Calu3 (cell line): Measurements from ENCODE around the gene CRPPA. TPM values are rescaled to one million over a fixed set of nuclear protein-coding genes. Genes with fewer than 3 reads are reported as not detected.

Experiments used
- BruUV-seq: library from RNA; stranded (reverse); fragments of 400-500 nt; replicated peaks from 2 replicates; lab custom pipeline; 2021; lab: Mats Ljungman, UMichigan
- CTCF ChIA-PET: fragments of 300-600 bp; sonication (Branson Sonifier 250); formaldehyde crosslinking; loops from one replicate; lab custom pipeline; 2022; ENCODE audit warnings: antibody characterized with exemption; lab: Charles Lee
- DNase-seq: peaks from one replicate; pipeline ENCODE4 v3.0.0; 2022
- H3K27ac Mint-ChIP-seq: one replicate; pipeline ENCODE4 v1.8.0; 2022; ENCODE audit warnings: mixed read lengths; ENCODE audit not compliant: unreplicated experiment
- H3K27me3 Mint-ChIP-seq: one replicate; pipeline ENCODE4 v1.8.0; 2022; ENCODE audit warnings: mixed read lengths; ENCODE audit not compliant: unreplicated experiment
- H3K36me3 Mint-ChIP-seq: one replicate; pipeline ENCODE4 v1.8.0; 2022; ENCODE audit warnings: mild to moderate bottlenecking, moderate library complexity, mixed read lengths; ENCODE audit not compliant: insufficient read depth, unreplicated experiment
- H3K4me1 Mint-ChIP-seq: one replicate; pipeline ENCODE4 v1.8.0; 2022; ENCODE audit warnings: mild to moderate bottlenecking, low read depth, mixed read lengths; ENCODE audit not compliant: unreplicated experiment
- H3K4me3 Mint-ChIP-seq: one replicate; pipeline ENCODE4 v1.8.0; 2022; ENCODE audit warnings: mild to moderate bottlenecking, low read depth, moderate library complexity, mixed read lengths; ENCODE audit not compliant: unreplicated experiment
- H3K9me3 Mint-ChIP-seq: one replicate; pipeline ENCODE4 v1.8.0; 2022; ENCODE audit warnings: low read depth, mixed read lengths; ENCODE audit not compliant: unreplicated experiment
- intact Hi-C: fragments of 100-400 bp; cut with micrococcal nuclease; formaldehyde crosslinking; loops from one replicate; pipeline ENCODE4 v1.10.0; 2022; ENCODE audit not compliant: unreplicated experiment
- total RNA-seq: library from RNA; stranded (reverse); gene quantifications from 2 replicates; pipeline ENCODE4 v1.2.3, GENCODE V29; 2022
- TF ChIP-seq, protein P1 (sequence below): fragments of 200-600 bp; IDR thresholded peaks from one replicate; pipeline ENCODE4 v1.8.0; 2022; ENCODE audit warnings: antibody characterized with exemption; ENCODE audit not compliant: unreplicated experiment

The CRPPA gene
- total RNA-seq, 1 experiment from 2014 or later, result 7.5 TPM

DNA sequence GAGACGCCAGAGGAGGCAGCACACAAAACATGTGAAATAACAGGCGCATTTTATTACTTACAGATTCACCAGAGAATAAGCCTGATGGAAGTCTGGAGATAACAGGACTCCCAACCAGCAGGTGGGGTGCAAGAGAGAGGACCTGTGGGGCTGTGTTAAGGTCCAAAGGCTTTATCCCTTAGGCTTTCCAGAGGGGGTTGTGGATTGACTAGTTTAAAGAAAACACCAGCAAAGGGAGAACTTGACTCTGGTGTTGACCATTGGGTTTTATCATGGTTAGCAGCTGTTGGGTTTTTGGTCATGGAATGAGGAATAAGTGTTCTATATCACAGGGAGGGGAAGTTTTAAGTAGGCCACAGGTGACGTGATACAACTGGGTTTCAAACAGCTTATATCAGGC, 1.6 kb upstream of the CRPPA start:
- H3K36me3 Mint-ChIP-seq, result peaks cover 29% of the 10 kb centered on the region
- DNase-seq, result no peak
- peaks cover 49% of the 10 kb centered on the region for H3K4me1 Mint-ChIP-seq
- TF ChIP-seq, protein P1, sequence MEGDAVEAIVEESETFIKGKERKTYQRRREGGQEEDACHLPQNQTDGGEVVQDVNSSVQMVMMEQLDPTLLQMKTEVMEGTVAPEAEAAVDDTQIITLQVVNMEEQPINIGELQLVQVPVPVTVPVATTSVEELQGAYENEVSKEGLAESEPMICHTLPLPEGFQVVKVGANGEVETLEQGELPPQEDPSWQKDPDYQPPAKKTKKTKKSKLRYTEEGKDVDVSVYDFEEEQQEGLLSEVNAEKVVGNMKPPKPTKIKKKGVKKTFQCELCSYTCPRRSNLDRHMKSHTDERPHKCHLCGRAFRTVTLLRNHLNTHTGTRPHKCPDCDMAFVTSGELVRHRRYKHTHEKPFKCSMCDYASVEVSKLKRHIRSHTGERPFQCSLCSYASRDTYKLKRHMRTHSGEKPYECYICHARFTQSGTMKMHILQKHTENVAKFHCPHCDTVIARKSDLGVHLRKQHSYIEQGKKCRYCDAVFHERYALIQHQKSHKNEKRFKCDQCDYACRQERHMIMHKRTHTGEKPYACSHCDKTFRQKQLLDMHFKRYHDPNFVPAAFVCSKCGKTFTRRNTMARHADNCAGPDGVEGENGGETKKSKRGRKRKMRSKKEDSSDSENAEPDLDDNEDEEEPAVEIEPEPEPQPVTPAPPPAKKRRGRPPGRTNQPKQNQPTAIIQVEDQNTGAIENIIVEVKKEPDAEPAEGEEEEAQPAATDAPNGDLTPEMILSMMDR, result no peak
- H3K4me3 Mint-ChIP-seq, result no peak overlapping the region
- H3K27me3 Mint-ChIP-seq, result no peaks in the 10 kb centered on the region
- CTCF ChIA-PET, result interaction anchor here (0.8 to 1.4 kb wide), 2 partner anchors 76 to 142 kb away, joined by 3 to 4 read pairs; no protein-coding TSS in a partner anchor
- intact Hi-C loops, result loop anchor here (5.0 kb wide), 1 partner anchor 126 kb away; no protein-coding TSS in a partner anchor
- H3K27ac Mint-ChIP-seq, result peak overlapping the region; percentile 68
- H3K9me3 Mint-ChIP-seq, result peaks cover 3% of the 10 kb centered on the region
- BruUV-seq, result no TSS peak

DNA sequence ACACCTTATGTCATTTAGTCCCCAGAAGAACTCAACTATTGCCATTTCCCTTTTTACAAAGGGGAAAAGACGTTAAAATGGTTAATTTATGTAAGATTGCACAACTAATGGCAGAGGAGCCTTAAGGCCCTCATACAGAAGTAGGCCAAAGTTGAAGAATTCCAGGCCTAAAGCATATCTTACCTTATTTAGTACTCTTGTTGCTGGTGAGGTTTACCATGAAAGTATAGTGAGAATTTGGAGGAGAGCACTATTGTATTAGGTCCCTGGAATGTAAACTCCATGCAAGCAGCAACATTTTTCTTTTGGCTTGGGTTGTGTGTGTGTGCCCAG, 731 bp upstream of the CRPPA start:
- Mint-ChIP-seq H3K9me3 (peaks cover 3% of the 10 kb centered on the region), H3K4me1 (peaks cover 49% of the 10 kb centered on the region), H3K4me3 (peak overlapping the region; percentile 74), H3K27ac (peak overlapping the region; percentile 68), H3K36me3 (peaks cover 29% of the 10 kb centered on the region), H3K27me3 (no peaks in the 10 kb centered on the region)
- intact Hi-C loops, result loop anchor here (5.0 kb wide), 1 partner anchor 125 kb away; no protein-coding TSS in a partner anchor
- TF ChIP-seq, protein P1, result no peak
- CTCF ChIA-PET, result interaction anchor here (0.8 to 3.5 kb wide), 3 partner anchors 8 to 143 kb away, joined by 3 to 20 read pairs (median 3); no protein-coding TSS in a partner anchor
- DNase-seq, result no peak
- BruUV-seq, result no TSS peak

DNA sequence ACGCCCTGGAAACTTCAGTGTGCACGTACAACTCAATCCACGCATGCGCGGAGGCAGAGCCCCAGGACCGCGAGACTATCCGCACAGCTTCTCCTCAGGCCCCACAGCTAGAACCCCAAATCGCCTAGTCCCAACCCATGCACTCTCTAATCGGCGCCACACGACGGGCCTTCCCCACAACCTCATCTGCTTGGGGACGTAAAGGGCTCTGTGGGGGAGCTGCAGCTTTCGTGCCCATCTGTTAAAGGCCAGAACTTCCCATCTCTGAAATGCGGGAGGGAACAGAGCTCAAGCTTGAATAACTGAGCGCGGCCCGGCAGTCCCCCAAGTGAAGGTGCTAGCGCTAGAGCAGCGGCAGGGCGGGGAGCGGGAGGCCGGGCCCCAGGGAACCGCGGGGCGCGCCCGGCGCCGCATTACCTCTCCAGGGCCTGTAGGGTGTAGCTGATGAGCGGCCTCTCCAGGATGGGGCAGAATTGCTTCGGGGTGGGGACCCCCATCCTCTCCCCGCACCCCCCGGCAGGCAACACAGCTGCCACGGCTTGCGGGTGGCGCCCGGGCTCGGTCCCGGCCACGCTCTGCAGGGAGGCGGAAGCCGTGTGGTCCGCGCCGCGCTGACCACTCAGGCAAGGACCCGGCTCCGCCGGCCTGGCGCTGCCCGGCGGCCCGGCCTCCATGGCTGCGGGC, 547 bp downstream of the CRPPA start:
- Mint-ChIP-seq H3K9me3 (peaks cover 2% of the 10 kb centered on the region), H3K27me3 (no peaks in the 10 kb centered on the region), H3K27ac (peak overlapping the region; percentile 86), H3K36me3 (peaks cover 29% of the 10 kb centered on the region), H3K4me3 (peak overlapping the region; percentile 74), H3K4me1 (peaks cover 53% of the 10 kb centered on the region)
- TF ChIP-seq, protein P1, result peak; percentile 67
- CTCF ChIA-PET, result interaction anchor here (0.6 to 3.5 kb wide), 14 partner anchors 8 to 323 kb away, joined by 3 to 20 read pairs (median 4); partner anchors contain the start of gene SOSTDC1
- peak; percentile 93 for DNase-seq
- BruUV-seq, result no TSS peak
- intact Hi-C loops, result loop anchor here (2.0 to 5.0 kb wide), 4 partner anchors 54 to 292 kb away; no protein-coding TSS in a partner anchor

DNA sequence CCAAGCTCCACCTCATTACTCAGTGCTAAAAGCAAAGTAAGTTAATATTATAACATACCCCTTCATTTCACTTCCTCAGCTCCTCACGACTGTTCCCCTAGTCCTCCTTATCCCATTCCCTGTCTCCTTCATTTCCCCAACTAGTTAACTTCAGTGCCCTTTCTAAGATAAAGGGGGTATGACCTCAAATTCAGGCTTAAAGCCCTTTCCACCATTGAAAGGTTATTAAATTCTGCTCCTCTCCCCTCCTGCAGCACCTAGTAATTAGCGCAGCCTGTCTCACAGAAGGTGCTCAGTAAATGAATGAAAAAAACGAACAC, 1.0 kb downstream of the CRPPA start:
- Mint-ChIP-seq H3K9me3 (no peaks in the 10 kb centered on the region), H3K4me3 (peak overlapping the region; percentile 74), H3K4me1 (peaks cover 58% of the 10 kb centered on the region), H3K27me3 (no peaks in the 10 kb centered on the region), H3K36me3 (peaks cover 29% of the 10 kb centered on the region), H3K27ac (peak overlapping the region; percentile 86)
- TF ChIP-seq, protein P1, result no peak
- no peak for DNase-seq
- no TSS peak for BruUV-seq
- intact Hi-C loops, result loop anchor here (2.0 to 5.0 kb wide), 4 partner anchors 53 to 291 kb away; no protein-coding TSS in a partner anchor
- CTCF ChIA-PET, result interaction anchor here (0.6 to 3.5 kb wide), 15 partner anchors 8 to 323 kb away, joined by 3 to 20 read pairs (median 5); partner anchors contain the start of genes ANKMY2, BZW2 and SOSTDC1
